ENCODE measurements around the gene FAH. TPM values are rescaled to one million over a fixed set of nuclear protein-coding genes. Genes with fewer than 3 reads are reported as not detected.
A peak's percentile ranks its signal among the peaks of the same experiment; 100 is the strongest.

FAH gene
- total RNA-seq, 4 donors from 2014 or later, result 7.9 to 26.0 (median 10.1) TPM

GRCh38 chr15:80177156-80177555 is 24.4 kb downstream of the FAH start:
- no peak overlapping the region for H3K4me3 ChIP-seq
- no peak overlapping the region for H3K27ac ChIP-seq
- H3K9me3 ChIP-seq, result no peaks in the 10 kb centered on the region
- peaks cover 0 to 30% (median 0%) of the 10 kb centered on the region in 3 donors for H3K4me1 ChIP-seq
- no peak for ATAC-seq
- peaks cover 0 to 80% of the 10 kb centered on the region in 2 donors for H3K36me3 ChIP-seq
- 80 to 100% methylated on average over 1 to 2 of the region's 2 CpGs for WGBS, 2 donors (ENCODE audit: low coverage in 1 of 2)
- no peaks in the 10 kb centered on the region for H3K27me3 ChIP-seq
- no peak for TF ChIP-seq POLR2AphosphoS5 (IDR thresholded peaks at IDR 0.05)
- no peak for TF ChIP-seq POLR2A (IDR thresholded peaks at IDR 0.05)
- TF ChIP-seq EP300 (IDR thresholded peaks at IDR 0.05), result no peak
- TF ChIP-seq CTCF (IDR thresholded peaks at IDR 0.05), result no peak

- 48 to 66% methylated on average over 3 to 10 of the region's 17 CpGs for WGBS, 2 donors (ENCODE audit: low coverage in 1 of 2)
- no peak for ATAC-seq
- peaks cover 0 to 23% (median 0%) of the 10 kb centered on the region in 3 donors for H3K4me1 ChIP-seq
These were observed 26.4 kb downstream of the FAH start for GRCh38 chr15:80179025-80179759.

GRCh38 chr15:80179935-80180334 is 27.1 kb downstream of the FAH start:
- Histone ChIP-seq H3K27me3 (no peaks in the 10 kb centered on the region), H3K4me3 (no peak overlapping the region), H3K27ac (no peak overlapping the region), H3K36me3 (peaks cover 0 to 94% of the 10 kb centered on the region in 2 donors), H3K9me3 (no peaks in the 10 kb centered on the region), H3K4me1 (peaks cover 0 to 15% (median 0%) of the 10 kb centered on the region in 3 donors)
- ATAC-seq, result no peak
- TF ChIP-seq POLR2A (IDR thresholded peaks at IDR 0.05) (no peak), CTCF (IDR thresholded peaks at IDR 0.05) (no peak), POLR2AphosphoS5 (IDR thresholded peaks at IDR 0.05) (no peak), EP300 (IDR thresholded peaks at IDR 0.05) (no peak)
- WGBS, 2 donors (ENCODE audit: low coverage in 1 of 2), result 87 to 90% methylated on average over 3 to 7 of the region's 16 CpGs

More at GRCh38 chr15:80179025-80179759, 26.4 kb downstream of the FAH start:
- Histone ChIP-seq H3K27me3 (no peaks in the 10 kb centered on the region), H3K36me3 (peaks cover 0 to 94% of the 10 kb centered on the region in 2 donors), H3K9me3 (no peaks in the 10 kb centered on the region), H3K27ac (peak overlapping the region in 1 of 4 donors; percentile 14), H3K4me3 (no peak overlapping the region)
- TF ChIP-seq POLR2A (IDR thresholded peaks at IDR 0.05), result no peak
- peak; percentile 70 for TF ChIP-seq POLR2AphosphoS5 (IDR thresholded peaks at IDR 0.05)

- no peak overlapping the region for H3K27ac ChIP-seq
- H3K27me3 ChIP-seq, result no peaks in the 10 kb centered on the region
- 67 to 100% methylated on average over 1 of the region's 7 CpGs for WGBS, 2 donors (ENCODE audit: low coverage in 1 of 2)
- H3K4me1 ChIP-seq, result peaks cover 0 to 13% (median 0%) of the 10 kb centered on the region in 3 donors
- H3K36me3 ChIP-seq, result peaks cover 0 to 94% of the 10 kb centered on the region in 2 donors
- TF ChIP-seq CTCF (IDR thresholded peaks at IDR 0.05) (no peak), POLR2AphosphoS5 (IDR thresholded peaks at IDR 0.05) (no peak), EP300 (IDR thresholded peaks at IDR 0.05) (no peak), POLR2A (IDR thresholded peaks at IDR 0.05) (no peak)
- no peak overlapping the region for H3K4me3 ChIP-seq
- no peaks in the 10 kb centered on the region for H3K9me3 ChIP-seq
- ATAC-seq, result no peak
These were observed 27.7 kb downstream of the FAH start for GRCh38 chr15:80180468-80180867.

- no peak overlapping the region for H3K27ac ChIP-seq
- peaks cover 0 to 96% of the 10 kb centered on the region in 2 donors for H3K36me3 ChIP-seq
- no peak overlapping the region for H3K4me3 ChIP-seq
- H3K9me3 ChIP-seq, result no peaks in the 10 kb centered on the region
- H3K27me3 ChIP-seq, result no peaks in the 10 kb centered on the region
- 77 to 79% methylated on average over 4 to 5 of the region's 10 CpGs for WGBS, 2 donors (ENCODE audit: low coverage in 1 of 2)
- no peak for ATAC-seq
- peaks cover 0 to 13% (median 0%) of the 10 kb centered on the region in 3 donors for H3K4me1 ChIP-seq
- TF ChIP-seq CTCF (IDR thresholded peaks at IDR 0.05) (no peak), POLR2AphosphoS5 (IDR thresholded peaks at IDR 0.05) (no peak)
These were observed 28.2 kb downstream of the FAH start for GRCh38 chr15:80180986-80181385.
